Urothelium cell line (cell line): Measurements from ENCODE around the gene PLA2R1.

Experiments
- DNase-seq: peaks from one replicate; pipeline ENCODE4 v3.0.0; 2011; ENCODE audit warnings: low spot score, mixed read lengths
- FAIRE-seq: peaks from 2 replicates; lab custom pipeline; 2011; peaks lifted over from hg19 to GRCh38; lab: Jason Lieb, UNC

Gene PLA2R1

GRCh38 chr2:159938395-159938794, 124.0 kb downstream of the PLA2R1 start:
- DNase-seq (no peak), FAIRE-seq (no peak)

GRCh38 chr2:159936471-159936870, 125.9 kb downstream of the PLA2R1 start:
- DNase-seq = no peak
- no peak for FAIRE-seq

- FAIRE-seq = no peak
- no peak for DNase-seq
Observed at GRCh38 chr2:159933727-159934049, 128.7 kb downstream of the PLA2R1 start.

- no peak for FAIRE-seq
- DNase-seq = no peak
Observed at GRCh38 chr2:159933040-159933726, 129.2 kb downstream of the PLA2R1 start.

- no peak for DNase-seq
- FAIRE-seq = no peak
Observed at GRCh38 chr2:159926695-159927094, 135.7 kb downstream of the PLA2R1 start.

GRCh38 chr2:159925975-159926374, 136.4 kb downstream of the PLA2R1 start:
- FAIRE-seq (no peak), DNase-seq (no peak)

GRCh38 chr2:159922563-159922962, 139.9 kb downstream of the PLA2R1 start:
- FAIRE-seq (no peak), DNase-seq (no peak)

- DNase-seq = peak; percentile 54
- no peak for FAIRE-seq
Observed at GRCh38 chr2:159921752-159922404, 140.5 kb downstream of the PLA2R1 start.

- no peak for FAIRE-seq
- no peak for DNase-seq
Observed at GRCh38 chr2:159916511-159916910, 145.9 kb downstream of the PLA2R1 start.

- FAIRE-seq (no peak), DNase-seq (no peak)
Observed at GRCh38 chr2:159913900-159914299, 148.5 kb downstream of the PLA2R1 start.

- DNase-seq = no peak
- no peak for FAIRE-seq
Observed at GRCh38 chr2:159912580-159912979, 149.8 kb downstream of the PLA2R1 start.

GRCh38 chr2:159910951-159911350, 151.5 kb downstream of the PLA2R1 start:
- DNase-seq (no peak), FAIRE-seq (no peak)

- FAIRE-seq (no peak), DNase-seq (no peak)
Observed at GRCh38 chr2:159908623-159909022, 153.8 kb downstream of the PLA2R1 start.

- FAIRE-seq (no peak), DNase-seq (no peak)
Observed at GRCh38 chr2:159907909-159908308, 154.5 kb downstream of the PLA2R1 start.

GRCh38 chr2:159905926-159906714, 156.3 kb downstream of the PLA2R1 start:
- DNase-seq = no peak
- no peak for FAIRE-seq

- DNase-seq (no peak), FAIRE-seq (no peak)
Observed at GRCh38 chr2:159904959-159905305, 157.5 kb downstream of the PLA2R1 start.

- DNase-seq (no peak), FAIRE-seq (no peak)
Observed at GRCh38 chr2:159904127-159904958, 158.1 kb downstream of the PLA2R1 start, which contains the start of gene LY75. LY75 (minus strand) TSS chr2:159904756.

- DNase-seq (no peak), FAIRE-seq (no peak)
Observed at GRCh38 chr2:159903443-159904126, 158.8 kb downstream of the PLA2R1 start.

- DNase-seq = no peak
- FAIRE-seq = no peak
Observed at GRCh38 chr2:159902722-159903121, 159.7 kb downstream of the PLA2R1 start.

GRCh38 chr2:159900343-159900742, 162.1 kb downstream of the PLA2R1 start:
- DNase-seq (no peak), FAIRE-seq (no peak)

GRCh38 chr2:159898441-159898840, 164.0 kb downstream of the PLA2R1 start:
- FAIRE-seq = no peak
- DNase-seq = no peak
